ENCODE measurements around the gene DPM2.

DNA sequence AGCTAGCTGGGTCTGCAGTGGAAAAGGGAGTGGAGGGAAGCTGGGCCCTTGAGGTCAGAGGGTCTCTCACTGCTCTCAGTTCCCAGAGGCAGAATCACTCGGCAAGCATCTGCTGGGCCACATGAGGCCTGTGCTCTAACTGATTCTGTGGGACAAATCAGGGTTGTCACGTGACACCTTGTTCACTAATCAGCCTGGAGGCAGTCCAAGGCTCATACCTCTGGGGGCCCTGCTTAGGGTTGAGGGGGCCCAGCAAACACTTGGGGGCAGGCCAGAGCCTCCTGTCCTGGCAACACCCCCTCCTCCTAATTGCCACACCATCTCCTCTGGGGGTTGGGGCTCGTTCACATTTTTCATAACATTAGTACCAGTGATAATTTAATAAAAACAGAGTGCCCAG lies 9.1 kb upstream of the DPM2 start:
- TF ChIP-seq EZH2phosphoT487 (conservative IDR thresholded peaks at IDR 0.05; ENCODE audit: low read length) (no peak), CTCF (IDR thresholded peaks at IDR 0.05; ENCODE audit: insufficient read depth, low read length, poor library complexity, severe bottlenecking) (no peak)
